Stimulated activated naive CD4-positive, alpha-beta T cell (primary cell): Measurements from ENCODE around the gene BCKDK.
"Not testable (repeated sequence)": the region's sequence is repeated elsewhere in the genome, so short reads cannot be mapped to it uniquely, and the experiment has no call there.

Source experiments
- DNase-seq, 6 experiments: peaks; one replicate each; lab custom pipeline; 2025; lab: John Stamatoyannopoulos, UW

Gene BCKDK

DNA sequence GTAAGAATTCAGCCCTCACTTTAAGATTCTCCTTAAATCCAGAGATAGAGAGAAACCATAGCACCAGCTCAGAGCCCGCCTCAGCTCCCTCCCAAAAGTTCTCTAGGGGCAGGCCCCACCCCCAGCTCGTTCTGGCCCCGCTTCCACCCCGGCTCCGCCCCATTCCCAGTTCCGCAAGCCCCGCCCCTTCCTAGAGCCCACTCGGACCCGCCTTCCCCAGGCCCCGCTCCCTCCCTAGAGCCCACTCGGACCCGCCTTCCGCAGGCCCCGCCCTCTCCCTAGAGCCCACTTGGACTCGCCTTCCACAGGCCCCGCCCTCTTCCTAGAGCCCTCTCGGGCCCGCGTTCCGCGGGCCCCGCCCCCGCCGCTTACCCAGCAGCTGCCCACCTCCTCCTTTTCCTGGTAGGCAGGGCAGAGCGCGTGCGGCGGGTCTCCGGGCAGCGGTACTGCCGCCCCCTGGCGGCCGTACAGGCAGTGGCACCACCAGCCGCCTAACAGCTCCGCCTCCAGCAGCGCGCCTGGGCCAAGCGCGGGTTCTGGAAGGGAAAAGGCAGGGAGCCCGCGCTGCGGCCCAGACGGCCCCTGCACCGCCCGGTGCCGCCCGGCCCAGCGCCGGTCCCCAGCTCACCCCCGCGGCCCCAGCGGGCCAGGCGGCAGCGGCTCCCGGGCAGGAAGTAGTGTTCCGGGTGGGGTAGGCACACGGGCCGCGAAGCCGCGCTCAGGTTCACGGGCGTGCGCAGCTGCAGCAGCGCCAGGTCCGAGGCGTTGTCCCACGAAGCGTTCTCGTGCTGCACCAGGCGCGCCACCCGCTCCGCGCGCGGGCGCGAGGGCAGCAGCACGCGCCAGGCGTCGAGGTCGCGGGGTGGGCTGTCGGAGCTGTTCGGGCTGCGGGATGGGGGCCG is 34.2 kb downstream of the BCKDK start:
- DNase-seq = peak; percentile 93 to 98 (median 96)

- no peak for DNase-seq
Measured at GRCh38 chr16:31143011-31143693, 35.0 kb downstream of the BCKDK start.

DNA sequence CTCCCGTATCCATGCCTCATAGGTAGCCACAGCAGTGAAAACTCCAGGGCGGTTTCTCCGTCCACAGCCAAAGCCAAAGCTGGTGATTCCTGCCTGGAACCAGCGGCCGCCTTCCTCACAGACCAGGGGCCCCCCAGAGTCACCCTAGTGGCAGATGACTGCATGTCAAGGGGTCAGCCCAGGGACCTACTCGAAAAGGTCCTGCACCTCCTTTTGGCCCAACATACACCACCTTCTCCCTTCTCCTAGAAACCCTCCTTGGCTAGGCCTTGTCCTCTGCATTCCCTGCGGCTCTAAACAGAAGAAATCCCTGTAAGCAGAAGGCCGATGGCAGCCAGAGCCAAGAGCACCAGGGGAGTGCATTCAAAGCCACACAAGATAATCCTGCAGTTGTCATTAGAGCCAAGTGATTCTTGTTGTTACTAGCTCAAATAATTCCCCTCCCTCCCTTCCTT is 35.5 kb downstream of the BCKDK start:
- DNase-seq = no peak

DNA sequence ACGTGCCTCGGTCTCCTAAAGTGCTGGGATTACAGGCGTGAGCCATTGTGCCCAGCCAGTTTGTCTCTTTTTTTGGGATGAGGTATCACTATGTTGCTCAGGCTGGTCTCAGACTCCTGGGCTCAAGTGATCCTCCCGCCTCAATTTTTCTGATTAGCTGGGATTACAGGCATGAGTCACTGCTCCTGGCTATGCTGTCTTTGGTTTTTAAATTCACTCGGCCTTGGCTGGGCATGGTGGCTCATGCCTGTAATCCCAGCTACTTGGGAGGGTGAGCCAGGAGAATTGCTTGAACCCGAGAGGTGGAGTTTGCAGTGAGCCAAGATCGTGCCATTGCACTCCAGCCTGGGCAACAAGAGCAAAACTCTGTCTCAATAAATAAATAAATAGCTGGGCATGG is 36.2 kb downstream of the BCKDK start:
- DNase-seq = not testable (repeated sequence)

GRCh38 chr16:31145398-31145990 is 37.3 kb downstream of the BCKDK start:
- no peak for DNase-seq

GRCh38 chr16:31147574-31147973 is 39.4 kb downstream of the BCKDK start:
- no peak for DNase-seq

DNA sequence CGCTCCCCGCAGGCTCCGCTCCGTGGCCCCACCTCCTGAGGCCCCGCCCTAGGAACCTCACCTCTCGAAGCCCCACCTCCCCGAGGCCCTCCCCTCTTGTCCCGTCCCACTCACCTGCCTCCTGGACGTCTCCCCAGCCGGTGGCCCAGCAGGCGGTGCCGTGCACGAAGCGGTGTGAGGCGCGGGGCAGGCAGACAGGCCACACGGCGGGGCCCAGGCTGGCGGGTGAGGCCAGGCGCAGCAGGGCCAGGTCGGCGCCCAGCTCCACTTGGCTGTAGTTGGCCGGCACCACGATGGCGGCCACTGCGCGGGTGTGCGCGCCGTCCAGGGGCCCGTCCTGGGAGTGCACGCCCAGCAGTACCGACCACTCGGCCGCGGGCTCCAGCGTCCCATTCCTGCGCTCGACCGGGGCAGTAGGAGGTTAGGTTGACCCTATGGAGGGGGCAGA is 40.1 kb downstream of the BCKDK start:
- no peak for DNase-seq

DNA sequence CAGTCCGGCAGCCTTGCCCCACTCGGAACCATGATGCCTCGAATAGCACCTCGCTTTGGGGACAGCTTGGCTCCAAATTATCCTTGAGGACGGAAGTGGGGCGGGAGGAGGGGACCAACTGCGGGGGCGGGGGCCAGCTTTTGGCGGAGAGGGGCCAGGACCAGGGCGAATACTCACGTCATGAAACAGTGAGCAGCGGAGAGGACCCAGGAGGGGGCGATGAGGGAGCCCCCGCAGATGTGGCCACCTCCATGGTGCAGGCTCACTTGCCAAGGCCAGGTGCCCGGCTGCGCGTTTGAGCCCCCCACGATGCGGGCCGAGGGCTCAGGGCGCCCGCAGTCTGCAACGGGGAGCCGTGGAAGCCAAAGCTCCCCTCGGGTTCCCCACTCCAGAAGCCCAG is 40.7 kb downstream of the BCKDK start:
- no peak for DNase-seq

GRCh38 chr16:31149332-31149731 is 41.1 kb downstream of the BCKDK start:
- no peak for DNase-seq

DNA sequence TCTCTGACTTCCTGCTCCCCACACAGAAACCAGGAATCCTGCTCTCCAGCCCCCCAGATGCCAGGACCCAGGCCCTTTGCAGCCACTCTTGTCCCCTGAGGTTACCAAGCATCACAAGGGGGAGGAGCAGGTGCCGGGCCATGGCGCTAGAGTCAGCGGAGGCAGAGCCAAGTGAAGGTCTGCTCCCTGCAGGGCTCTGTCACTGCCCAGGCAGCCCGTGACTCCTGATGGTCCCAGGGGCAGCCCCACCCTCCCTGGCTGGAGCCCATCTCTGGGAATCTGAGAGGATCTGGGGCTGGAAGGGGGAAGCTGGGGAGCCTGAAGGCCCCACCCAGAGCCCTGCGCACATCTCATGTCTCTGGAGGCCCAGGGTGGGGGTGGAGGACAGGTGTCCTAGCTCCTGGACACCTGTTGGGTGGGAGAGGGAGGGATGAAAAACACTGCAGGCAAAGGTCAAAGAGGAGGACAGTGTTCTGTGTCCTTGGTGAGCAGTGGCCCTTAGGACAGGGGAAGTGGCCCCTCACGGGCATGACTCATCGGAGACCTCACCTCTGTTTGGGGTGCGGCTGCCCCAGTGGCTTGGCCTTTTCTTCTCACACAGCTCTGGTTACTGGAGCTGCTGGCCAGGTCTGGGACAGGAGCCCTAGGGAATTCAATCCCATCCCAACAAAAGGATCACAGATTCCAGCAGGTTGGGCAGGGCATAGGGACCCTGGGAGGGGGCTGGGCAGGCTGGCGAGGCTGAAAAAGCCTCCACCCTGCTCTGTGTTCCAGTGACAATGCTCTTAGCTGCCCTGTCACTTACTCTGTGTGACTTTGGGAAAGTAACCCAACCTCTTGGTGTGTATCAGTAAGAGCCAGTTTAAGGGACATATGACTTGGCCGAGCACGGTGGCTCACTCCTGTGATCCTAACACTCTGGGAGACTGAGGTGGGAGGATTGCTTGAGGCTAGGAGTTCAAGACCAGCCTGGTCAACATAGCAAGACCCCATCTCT is 42.0 kb downstream of the BCKDK start, which contains the start of gene PRSS36:
Gene PRSS36, minus strand, starts transcription at position 173 of the 997 bp plus-strand sequence. Its CDS starts 31 bp downstream, at position 142.
- DNase-seq = no peak

- DNase-seq = not testable (repeated sequence)
Measured at GRCh38 chr16:31150976-31151375, 42.8 kb downstream of the BCKDK start.

GRCh38 chr16:31157136-31157535 is 49.0 kb downstream of the BCKDK start:
- no peak for DNase-seq
